M059J (cell line): ENCODE data around the gene KRT37. TPM values are rescaled to one million over a fixed set of nuclear protein-coding genes. Genes with fewer than 3 reads are reported as not detected.
A peak's percentile ranks its signal among the peaks of the same experiment; 100 is the strongest.

Experiments used
- DNase-seq: peaks from one replicate; pipeline ENCODE4 v3.0.0-alpha.2; 2012; ENCODE audit warnings: low read depth
- total RNA-seq: library from RNA; depleted of rRNA; stranded (reverse); fragments of >200 nt; shearing (Covaris generic); gene quantifications from 2 replicates; pipeline ENCODE4 v1.2.3, GENCODE V29; 2014; rRNA removed

The KRT37 gene
- total RNA-seq, result not detected in 2 replicates

DNA sequence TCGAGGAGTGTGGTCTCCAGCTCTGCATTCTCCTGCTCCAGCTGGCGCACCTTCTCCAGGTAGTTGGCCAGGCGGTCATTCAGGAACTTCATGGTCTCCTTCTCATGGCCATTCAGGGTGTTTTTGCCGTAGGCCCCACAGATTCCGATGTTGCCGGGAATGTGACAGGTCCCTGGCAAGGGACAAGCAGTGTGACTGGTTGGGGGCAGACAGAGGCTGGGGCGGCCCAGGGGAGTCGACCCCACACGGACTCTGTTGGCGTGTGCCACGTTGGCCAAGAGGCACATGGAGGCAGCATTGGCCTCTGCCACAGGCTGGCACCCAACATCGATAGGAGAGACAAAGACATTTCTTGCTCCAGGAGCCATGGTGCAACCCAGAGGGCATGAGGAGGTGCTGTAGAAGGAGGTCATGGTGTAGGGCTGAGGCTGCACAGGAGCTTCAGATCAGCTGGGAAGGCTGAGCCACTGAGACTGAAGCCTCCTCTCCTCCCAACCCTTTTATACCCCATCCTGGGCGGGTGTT is at the start of gene KRT37:
TSS of gene KRT37 (minus strand) at position 475 of the 525 bp plus-strand sequence. CDS start at position 413, 62 bp downstream.
- DNase-seq, result no peak

DNA sequence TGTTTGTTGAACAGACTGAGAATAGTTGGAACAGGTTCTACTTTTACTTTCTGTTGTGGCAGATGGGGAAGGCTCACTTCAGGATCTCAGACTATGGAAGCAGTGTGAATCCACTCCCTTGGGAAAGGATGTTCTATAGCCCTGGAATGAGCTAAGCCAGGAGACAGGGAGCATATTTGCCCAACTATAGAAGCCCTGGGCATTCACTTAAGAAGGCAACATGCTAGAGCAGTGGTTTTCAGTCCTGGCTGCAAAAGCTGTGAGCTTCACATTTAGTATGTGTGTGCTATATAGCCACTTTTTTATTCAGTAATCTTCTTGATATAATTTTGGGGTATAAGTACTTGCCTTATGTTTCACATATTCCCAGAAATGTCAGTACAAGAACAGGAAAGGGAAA is 44.0 kb upstream of the KRT37 start:
- no peak for DNase-seq

DNA sequence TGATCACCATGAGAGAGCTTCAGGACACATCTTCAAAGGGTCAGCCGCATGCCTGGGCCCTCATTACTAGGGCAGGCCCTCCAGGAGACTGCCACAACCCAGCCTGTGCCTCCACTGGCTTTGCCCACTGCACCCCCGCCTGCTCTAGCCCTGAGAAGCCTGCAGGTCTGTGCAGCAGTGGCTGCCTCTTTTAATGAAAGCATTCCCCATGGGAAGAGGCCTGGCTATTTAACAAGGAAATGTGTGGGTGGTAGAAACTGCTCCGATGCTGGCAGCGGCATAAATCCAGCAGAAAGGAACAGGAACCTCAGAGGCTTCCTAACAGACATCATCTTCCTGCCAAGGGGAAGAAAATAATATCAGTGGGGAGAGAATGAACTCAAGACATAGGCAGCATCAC is 43.2 kb upstream of the KRT37 start:
- DNase-seq, result no peak

DNA sequence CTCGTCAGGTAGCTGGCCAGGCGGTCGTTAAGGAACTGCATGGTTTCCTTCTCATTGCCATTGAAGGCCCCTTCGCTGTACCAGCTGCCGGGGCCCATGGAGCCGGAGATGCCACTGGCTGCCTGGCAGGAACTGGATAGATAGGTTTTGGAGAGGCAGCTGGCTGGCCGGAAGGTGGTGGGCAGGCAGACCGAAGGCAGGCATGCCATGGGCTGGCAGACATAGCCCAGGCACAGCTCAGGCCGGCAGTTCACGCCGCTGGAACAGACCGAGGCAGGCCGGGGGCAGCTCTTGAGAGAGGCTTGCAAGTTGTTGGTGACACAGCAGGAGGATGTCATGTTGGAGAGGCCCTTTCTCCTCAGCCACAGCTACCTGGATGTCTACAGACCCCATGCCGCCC is 42.6 kb upstream of the KRT37 start, which contains the start of gene KRT32:
TSS of gene KRT32 (minus strand) at position 399 of the 400 bp plus-strand sequence. CDS start at position 338, 61 bp downstream.
- no peak for DNase-seq

DNA sequence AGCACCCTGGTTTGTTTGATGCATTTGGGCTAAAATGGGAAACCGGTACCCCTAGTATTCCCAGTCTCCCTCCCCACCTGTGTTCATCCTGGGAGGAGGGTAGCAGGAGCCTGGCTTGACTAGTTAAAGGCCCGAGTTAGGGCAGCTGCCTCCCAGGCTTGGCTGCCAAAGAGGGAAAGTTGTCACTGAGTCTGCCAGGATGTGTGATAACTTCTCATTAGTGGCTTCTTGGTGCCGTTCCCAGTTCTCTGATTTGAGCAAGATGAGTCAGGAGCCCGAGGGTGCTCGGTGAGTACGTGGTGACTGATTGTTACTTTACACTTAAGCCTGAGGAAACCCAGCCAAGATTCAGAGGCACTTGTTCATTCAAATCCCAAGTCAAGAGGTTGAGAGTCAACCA is 40.3 kb upstream of the KRT37 start:
- peak; percentile 98 for DNase-seq

DNA sequence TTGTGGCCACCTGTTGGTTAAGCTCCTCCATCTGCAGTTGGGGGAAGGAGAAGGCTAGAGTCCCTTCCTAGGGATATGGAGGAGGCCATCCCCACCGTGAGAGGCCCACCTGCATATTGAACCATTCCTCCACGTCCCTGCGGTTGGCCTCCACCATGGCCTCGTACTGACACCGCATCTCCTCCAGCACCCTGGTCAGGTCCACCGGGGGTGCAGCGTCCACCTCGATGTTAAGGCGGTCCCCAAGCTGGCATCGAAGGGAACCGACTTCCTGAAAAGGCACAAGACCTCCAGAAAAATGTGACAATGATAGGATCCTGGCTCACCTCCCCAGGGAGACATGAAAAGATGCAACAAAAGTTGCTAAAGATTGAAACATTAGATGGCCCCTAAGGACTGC is 39.8 kb upstream of the KRT37 start:
- no peak for DNase-seq

DNA sequence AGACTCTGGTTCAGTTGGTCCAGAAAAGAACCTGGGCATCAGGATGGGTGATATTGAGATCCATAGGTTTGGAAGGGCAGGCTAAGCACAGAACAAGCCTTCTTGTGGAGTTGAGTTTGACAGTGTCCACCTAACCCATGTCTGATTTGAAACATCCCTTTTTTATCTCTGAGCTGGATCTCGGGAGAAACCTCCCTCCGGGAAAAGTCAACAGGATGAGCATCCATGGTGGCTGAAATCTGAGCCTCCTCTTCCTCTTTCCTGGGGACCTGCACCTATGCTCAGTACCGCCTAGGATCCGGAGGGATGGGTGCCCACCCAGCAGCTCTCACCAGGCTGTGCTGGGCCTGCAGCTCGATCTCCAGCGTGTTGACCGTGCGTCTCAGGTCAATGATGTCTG is 39.4 kb upstream of the KRT37 start:
- DNase-seq, result no peak

DNA sequence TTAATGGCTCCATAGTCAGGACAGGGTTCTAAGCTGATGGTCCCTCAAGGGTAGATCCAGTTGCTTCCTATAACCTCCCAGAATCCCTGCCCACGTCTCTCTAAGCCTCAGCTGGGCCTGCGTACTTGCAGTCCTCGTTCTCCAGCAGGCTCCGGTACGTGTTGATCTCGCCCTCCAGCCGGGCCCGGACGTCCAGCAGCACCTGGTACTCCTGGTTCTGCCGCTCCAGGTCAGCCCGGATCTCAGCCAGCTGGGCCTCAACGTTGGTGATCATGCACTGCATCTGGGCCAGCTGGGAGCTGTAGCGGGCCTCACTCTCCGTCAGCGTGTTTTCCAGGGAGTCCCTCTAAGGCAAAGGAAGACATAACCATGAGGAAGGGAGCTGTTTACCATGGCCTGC is 38.3 kb upstream of the KRT37 start:
- DNase-seq, result no peak

DNA sequence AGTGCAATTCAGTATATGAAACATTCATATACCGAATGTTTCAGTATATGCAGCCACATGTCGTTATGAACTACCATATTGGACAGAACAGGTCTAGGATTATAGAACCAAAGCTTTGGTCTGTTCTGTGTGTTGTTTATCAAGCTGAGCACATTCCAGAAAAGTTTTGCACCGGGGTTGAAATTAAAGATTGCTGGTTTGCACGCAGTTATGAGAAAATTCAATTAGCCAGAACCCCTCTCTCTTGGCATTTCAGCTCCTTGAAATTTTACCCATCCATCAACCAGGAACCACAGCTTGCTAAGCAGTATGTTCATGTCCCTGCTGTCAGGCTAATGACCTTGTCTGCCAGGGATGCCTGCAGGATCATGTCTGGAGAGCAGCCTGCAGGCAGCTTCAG is 33.3 kb upstream of the KRT37 start:
- no peak for DNase-seq

DNA sequence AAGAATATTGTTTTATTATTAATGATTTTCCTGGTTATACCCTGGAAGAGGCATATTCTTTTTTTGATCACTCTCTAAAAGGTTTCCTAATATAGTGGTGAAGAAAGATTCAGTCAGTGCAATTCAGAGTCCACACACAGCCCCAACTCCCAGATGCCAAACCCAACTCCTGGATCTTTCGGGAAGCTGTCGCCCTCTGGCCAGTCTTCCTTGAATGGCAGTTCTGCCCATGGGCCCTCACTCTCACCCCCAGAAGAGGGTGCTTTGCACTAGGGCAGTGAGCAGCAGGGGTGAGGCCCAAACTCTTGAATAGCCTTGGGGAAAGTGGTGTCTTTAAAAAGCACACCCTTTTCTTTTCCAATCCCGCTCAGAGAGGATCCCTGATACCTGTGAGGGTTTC is 31.8 kb upstream of the KRT37 start:
- peak; percentile 36 for DNase-seq

DNA sequence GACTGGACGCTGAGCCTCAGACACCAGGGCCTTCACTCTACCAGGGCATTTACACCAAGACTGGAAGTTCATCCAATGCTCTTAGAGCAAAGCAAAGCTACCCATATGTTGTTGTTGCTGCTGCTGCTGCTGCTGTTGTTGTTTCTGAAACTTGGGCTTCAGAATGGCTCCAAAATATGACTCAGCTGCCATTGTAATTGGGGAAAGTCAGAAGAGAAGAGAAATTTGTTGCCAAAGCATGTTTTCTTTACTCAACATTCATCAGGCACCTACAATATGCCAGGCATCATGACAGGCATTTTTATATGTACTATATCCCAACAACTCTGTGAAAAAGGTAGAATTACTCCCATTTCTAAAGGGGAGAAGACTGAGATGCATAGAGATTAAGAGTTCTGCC is 30.9 kb upstream of the KRT37 start:
- peak; percentile 52 for DNase-seq

DNA sequence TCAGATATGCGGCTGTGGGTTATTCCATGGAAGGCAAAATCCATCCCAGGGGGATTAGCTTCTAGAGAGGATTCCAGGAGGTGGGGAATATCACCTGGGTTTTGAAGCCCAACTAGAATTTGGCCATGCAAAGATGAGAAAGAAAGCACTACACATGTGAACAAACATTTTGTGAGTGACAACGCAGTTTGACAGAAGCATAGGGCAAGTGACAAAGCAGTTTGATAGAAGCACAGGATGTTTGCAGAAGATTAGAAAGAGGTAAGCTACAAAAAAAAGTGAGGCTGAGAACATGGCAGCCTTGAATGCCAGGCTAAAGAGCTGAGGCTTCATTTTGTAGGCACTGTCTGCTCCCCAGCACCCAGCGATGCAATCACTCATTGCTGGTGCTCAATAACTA is 28.7 kb upstream of the KRT37 start:
- DNase-seq, result no peak

DNA sequence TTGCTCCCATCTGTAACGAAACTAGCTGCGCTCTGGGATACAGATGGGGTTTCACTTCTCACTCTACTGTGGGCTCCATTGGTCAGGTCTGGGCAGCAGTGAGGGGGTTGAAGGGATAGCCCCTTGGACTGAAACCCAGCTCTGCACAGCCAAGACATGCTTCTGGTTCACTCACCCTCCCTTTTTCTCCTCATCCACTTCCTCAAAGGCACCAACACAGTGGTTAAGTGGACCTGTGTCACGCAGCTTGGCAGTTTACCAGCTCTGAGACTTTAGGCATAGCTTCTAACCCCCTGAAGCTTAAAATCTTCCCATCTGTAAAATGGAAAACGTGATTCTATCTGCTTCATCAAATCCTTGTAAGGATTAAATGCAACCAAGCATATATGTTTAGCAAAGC is 27.9 kb upstream of the KRT37 start:
- peak; percentile 25 for DNase-seq

DNA sequence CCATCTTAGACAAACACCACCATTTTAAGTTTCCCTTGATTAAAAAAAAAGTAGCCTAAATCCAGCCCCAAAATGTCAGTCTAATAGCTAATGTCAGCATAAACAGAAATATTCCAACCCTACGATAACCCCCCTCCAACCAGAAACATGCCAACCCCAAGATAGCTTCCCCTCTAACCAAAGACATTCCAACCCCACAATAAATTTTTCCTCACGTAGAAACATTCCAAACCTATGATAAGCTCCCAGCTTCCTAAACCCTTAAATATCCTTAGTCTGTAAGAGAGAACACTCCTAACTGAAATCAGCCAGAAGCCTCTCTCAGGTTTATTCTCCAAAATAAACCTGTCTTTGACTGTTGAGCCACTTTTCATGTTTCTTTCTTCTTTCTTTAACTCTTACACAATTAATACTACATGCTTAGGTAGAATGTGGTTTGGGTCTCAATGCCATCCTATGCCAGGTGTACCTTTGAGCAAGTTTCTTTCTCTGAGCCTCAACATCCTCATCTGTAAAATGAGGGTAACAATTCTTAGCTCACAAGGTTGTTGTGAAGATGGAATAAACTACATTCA is 26.9 kb upstream of the KRT37 start:
- peak; percentile 85 for DNase-seq

DNA sequence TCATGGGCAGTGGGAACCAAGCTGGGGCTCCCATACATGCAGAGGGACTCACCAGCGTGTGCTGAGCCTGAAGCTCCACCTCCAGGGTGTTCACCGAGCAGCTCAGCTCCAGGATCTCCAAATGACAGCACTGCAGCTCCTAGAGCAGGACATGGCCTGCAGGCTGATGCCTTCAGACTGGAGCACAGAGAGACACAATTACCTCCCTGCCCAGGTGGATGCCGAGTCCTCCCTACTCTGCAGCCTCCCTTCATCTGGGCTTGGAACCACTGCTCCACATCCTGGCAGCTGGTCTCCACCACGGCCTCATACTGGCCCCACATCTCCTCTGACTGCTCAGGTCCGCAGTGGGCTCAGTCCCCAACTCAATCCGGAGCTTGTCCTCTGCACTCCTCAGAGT is 24.6 kb upstream of the KRT37 start:
- DNase-seq, result no peak

DNA sequence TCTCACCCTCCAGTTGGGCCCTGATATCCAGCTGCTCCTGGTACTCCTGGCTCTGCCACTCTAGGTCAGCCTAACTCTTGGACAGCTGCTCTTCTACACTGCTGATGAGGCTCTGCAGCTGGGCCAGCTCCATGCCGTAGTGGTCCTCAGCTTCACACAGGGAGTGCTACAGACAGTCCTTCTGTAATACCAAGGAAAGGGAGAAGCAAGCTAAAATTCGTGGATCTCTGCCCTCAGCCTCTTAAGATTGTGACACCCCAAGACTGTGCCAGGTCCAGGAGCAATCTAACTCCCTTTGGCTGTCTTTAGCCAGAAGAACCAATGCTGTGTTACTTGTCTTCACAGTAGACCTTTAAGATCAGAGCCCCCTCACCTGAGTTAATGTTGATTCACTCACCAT is 24.1 kb upstream of the KRT37 start:
- DNase-seq, result no peak

DNA sequence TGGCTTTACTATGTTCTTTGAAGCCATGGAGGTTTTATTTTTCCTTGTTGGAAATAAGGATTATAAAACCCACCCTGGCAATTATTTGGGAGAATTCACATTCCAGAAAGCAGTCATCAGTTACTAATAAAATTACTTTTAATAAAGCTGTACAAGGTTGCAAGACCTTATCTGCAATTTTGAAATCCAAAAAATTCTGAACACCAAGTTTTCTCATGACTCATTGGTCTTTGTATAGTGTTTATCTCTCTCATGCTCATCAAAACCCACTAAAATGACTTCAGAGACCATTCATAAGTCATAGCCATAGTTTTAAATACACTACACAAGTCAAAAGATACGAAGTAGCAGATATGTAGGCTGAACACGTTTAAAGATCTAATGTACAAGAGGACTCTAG is 22.4 kb upstream of the KRT37 start:
- DNase-seq, result peak; percentile 55

DNA sequence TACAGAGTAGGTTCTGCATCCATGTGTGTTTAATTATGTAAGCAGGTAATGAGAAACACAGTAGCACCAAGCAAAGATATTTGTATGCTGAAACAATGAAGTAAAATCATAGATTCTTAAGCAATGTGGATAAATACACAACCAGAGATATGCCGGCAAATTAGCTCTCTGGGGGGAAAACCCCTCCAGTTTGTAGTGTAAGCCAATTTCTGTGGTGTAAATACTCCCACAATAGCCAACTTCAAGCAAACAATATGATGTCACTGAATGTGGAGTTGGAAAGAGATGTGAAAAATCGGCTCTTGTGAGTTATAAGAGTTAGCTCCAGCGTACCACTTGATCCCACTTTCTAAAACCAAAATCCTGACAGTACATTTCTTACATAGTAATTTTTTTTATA is 20.3 kb upstream of the KRT37 start:
- DNase-seq, result no peak

DNA sequence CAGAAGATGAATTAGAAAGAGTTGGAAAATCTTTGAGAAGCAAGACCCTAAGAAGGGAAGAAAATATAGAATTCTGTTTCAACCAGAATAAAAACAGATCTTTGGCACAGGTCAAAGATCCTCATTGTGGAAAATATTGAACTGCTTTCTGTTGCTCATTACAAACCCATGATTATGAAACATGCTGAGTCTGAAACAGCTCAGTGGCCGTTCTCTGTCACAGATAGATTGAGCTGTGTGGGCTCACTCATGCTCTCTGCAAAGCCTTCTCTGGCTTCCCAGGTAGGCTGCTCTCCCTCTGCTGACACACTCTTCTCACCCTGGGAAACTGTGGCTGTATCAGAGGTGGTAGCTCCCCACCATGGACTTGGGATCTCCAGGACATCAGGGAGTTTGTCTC is 19.8 kb upstream of the KRT37 start:
- no peak for DNase-seq

DNA sequence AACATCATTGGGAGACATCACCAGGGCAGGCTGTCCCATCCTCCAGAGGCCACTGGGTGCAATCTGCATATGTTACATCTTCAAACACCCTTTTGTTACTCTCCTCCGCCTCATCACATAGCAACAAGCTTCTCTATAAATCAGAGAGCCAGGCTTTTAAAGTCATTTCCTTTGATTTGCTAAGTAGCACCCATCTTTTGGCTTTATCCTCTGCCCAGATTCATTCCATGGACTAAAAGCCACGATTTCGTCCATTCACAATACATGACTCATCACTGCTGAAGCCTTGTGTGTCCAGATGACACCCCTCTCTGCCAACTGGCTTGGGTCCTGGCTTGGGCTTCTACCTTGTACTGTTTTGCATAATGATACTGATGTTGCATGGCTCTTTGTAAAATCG is 18.4 kb upstream of the KRT37 start:
- DNase-seq, result peak; percentile 77

DNA sequence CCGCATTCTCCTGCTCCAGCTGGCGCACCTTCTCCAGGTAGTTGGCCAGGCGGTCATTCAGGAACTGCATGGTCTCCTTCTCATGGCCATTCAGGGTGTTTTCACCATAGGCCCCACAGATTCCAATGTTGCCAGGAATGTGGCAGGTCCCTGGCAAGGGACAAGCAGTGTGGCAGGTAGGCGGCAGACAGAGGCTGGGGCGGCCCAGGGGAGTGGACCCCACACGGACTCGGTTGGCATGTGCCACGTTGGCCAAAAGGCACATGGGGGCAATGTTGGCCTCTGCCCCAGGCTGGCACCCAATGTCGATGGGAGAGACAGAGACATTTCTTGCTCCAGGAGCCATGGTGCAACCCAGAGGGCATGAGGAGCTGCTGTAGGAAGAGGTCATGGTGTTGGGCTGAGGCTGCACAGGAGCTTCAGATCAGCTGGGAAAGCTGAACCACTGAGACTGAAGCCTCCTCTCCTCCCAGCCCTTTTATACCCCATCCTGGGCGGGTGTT is 16.2 kb upstream of the KRT37 start, which contains the start of gene KRT38:
TSS of gene KRT38 (minus strand) at position 453 of the 503 bp plus-strand sequence. CDS start at position 391, 62 bp downstream.
- DNase-seq, result no peak

DNA sequence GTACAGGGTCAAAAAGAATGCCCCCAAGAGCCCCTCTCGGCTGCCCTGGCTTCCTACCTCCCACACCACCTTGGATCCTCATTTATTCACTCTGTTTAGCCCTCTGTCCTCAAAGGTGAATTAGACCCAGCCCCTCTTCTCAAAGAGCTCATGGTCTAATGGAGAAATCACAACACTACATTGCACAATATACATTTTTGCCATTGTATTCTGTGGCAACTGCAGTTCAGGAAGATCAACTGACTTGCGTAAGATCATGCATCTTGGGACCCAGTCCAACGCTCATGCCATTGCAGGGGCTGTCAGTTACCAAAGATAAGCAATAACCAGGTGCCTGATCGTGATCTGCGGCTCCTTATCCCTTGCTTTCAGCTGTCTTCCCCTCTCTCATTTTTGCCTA is 15.0 kb upstream of the KRT37 start:
- no peak for DNase-seq

DNA sequence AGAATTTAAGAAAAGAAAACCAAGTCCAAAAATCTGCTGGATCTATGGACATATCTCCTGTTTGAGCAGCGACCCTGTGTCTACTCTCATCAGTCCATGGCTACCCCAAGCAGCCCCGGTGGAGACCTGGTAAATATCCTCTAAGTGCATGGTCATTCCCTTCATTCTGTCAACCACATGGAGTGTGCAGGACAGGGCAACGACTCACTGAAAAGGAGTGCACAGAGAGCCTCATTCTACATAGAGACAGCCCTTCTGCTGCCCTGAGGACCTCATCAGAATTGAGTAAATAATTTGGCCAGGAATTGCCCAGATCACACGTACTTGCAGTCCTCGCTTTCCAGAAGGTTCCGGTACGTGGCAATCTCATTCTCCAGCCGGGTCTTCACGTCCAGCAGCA is 13.4 kb upstream of the KRT37 start:
- DNase-seq, result peak; percentile 16

DNA sequence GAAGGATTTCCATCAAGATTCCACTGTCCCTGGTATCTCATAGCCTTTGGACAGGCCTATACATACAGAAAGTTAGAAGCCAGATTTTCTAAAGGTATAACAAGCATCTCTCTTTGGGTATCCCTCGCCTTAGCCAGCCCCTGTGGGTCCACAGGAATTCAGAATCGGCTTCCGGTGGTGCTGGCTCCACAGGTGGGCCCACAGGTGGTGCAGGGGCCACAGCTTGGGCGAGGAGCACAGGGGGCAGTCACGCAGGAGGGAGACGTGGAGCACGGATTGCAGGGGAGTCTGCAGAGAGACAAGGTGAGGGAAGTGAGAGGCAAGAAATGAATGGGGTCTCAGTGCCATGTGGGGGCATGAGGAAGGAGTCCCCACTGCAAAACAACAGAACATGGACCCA is 12.9 kb upstream of the KRT37 start:
- DNase-seq, result no peak
